Keratinocyte (primary cell): Measurements from ENCODE around the gene FAM120B. TPM values are rescaled to one million over a fixed set of nuclear protein-coding genes. Genes with fewer than 3 reads are reported as not detected.

Source experiments
- DNase-seq: peaks from one replicate; pipeline ENCODE4 v3.0.0-alpha.2; 2011; ENCODE audit warnings: low read depth, missing footprints, low spot score
- FAIRE-seq: peaks from 2 replicates; lab custom pipeline; 2011; peaks lifted over from hg19 to GRCh38; lab: Jason Lieb, UNC
- H2AFZ ChIP-seq: 2 replicates; pipeline ENCODE4 v1.6.0; 2012; ENCODE audit warnings: low read length, control low read depth, inconsistent platforms; ENCODE audit not compliant: control insufficient read depth
- H3K27ac ChIP-seq: 2 replicates; pipeline ENCODE4 v1.5.1; 2011; ENCODE audit warnings: low read length; ENCODE audit not compliant: control insufficient read depth, insufficient read depth
- H3K27me3 ChIP-seq: 3 replicates; pipeline ENCODE4 v1.6.0; 2011; ENCODE audit warnings: low read length; ENCODE audit not compliant: control insufficient read depth, insufficient read depth; ENCODE audit errors: extremely low read depth
- H3K36me3 ChIP-seq, 2 experiments: 2 replicates in 1 of 2; 3 replicates in 1 of 2; pipeline ENCODE4 v1.5.1; 2011; ENCODE audit warnings: low read length in 2 of 2, mild to moderate bottlenecking in 1 of 2; ENCODE audit not compliant: control insufficient read depth in 2 of 2, insufficient read depth in 2 of 2; ENCODE audit errors: extremely low read depth in 1 of 2
- H3K4me1 ChIP-seq: 3 replicates; pipeline ENCODE4 v1.5.1; 2011; ENCODE audit warnings: low read length; ENCODE audit not compliant: control insufficient read depth, insufficient read depth; ENCODE audit errors: extremely low read depth
- H3K4me2 ChIP-seq: 3 replicates; pipeline ENCODE4 v1.6.0; 2011; ENCODE audit warnings: low read depth, low read length; ENCODE audit not compliant: control insufficient read depth, insufficient read depth; ENCODE audit errors: extremely low read depth
- H3K4me3 ChIP-seq, 3 experiments: fragments of 200-600 bp in 1 of 3; sonication (generic) in 1 of 3; 2 replicates in 2 of 3; 3 replicates in 1 of 3; pipeline ENCODE4 v1.5.1; 2011 to 2016; ENCODE audit warnings: low read length in 3 of 3, mild to moderate bottlenecking in 3 of 3, control low read depth in 2 of 3, inconsistent platforms in 1 of 3, low read depth in 1 of 3, mixed read lengths in 1 of 3, mixed run types in 1 of 3, moderate library complexity in 1 of 3; ENCODE audit not compliant: control insufficient read depth in 2 of 3, insufficient read depth in 2 of 3; ENCODE audit errors: extremely low read depth in 1 of 3
- H3K79me2 ChIP-seq: 2 replicates; pipeline ENCODE4 v1.6.0; 2012; ENCODE audit warnings: low read length; ENCODE audit not compliant: control insufficient read depth, insufficient read depth
- H3K9ac ChIP-seq: 3 replicates; pipeline ENCODE4 v1.6.0; 2011; ENCODE audit warnings: low read length; ENCODE audit not compliant: control insufficient read depth, insufficient read depth; ENCODE audit errors: extremely low read depth
- H3K9me1 ChIP-seq: 3 replicates; pipeline ENCODE4 v1.6.0; 2011; ENCODE audit warnings: low read length; ENCODE audit not compliant: control insufficient read depth, insufficient read depth; ENCODE audit errors: extremely low read depth
- H3K9me3 ChIP-seq: 2 replicates; pipeline ENCODE4 v1.5.1; 2012; ENCODE audit warnings: low read depth, low read length; ENCODE audit not compliant: control insufficient read depth
- H4K20me1 ChIP-seq: 3 replicates; pipeline ENCODE4 v1.6.0; 2011; ENCODE audit warnings: low read length; ENCODE audit not compliant: control insufficient read depth, insufficient read depth; ENCODE audit errors: extremely low read depth
- EZH2 ChIP-seq: IDR thresholded peaks from one replicate; pipeline ENCODE4 v1.6.1; 2012; ENCODE audit warnings: inconsistent platforms, mild to moderate bottlenecking, low read length, moderate library complexity
- dilution Hi-C: fragments of 300-500 bp; cut with MboI; formaldehyde crosslinking; loops from one replicate; pipeline ENCODE4 v1.7.0; 2020; ENCODE audit warnings: low sequenced_read_pairs; ENCODE audit not compliant: extremely low pct_ligation_motif_present
- polyA plus RNA-seq, 5 experiments: library from polyadenylated mRNA; depleted of rRNA in 3 of 5; stranded (reverse) in 3 of 5; stranded (forward) in 1 of 5; unstranded in 1 of 5; fragments of >200 nt; gene quantifications; 1 replicate in 1 of 5; 2 replicates in 3 of 5; 3 replicates in 1 of 5; pipeline versions ENCODE4 v1.2.1 to v1.2.3, GENCODE V29; 2011 to 2012; ENCODE audit warnings: missing spikeins in 2 of 5, low read depth in 1 of 5, low replicate concordance in 1 of 5
- TF ChIP-seq, protein P1 (sequence below), 3 experiments: IDR thresholded peaks in 1 of 3; conservative IDR thresholded peaks in 1 of 3; optimal IDR thresholded peaks in 1 of 3; 2 replicates in 2 of 3; 3 replicates in 1 of 3; pipeline versions ENCODE3 to v1.5.1; 2011; ENCODE audit warnings: low read length in 3 of 3, mild to moderate bottlenecking in 3 of 3, moderate library complexity in 2 of 3, control low read depth in 1 of 3, inconsistent platforms in 1 of 3; ENCODE audit not compliant: insufficient read depth in 2 of 3; ENCODE audit errors: extremely low read depth in 1 of 3

Gene FAM120B
- polyA plus RNA-seq, 1 donor (not counting 4 experiments of a cell fraction or from before 2014, with no cell fraction given), result 17.4 TPM

DNA sequence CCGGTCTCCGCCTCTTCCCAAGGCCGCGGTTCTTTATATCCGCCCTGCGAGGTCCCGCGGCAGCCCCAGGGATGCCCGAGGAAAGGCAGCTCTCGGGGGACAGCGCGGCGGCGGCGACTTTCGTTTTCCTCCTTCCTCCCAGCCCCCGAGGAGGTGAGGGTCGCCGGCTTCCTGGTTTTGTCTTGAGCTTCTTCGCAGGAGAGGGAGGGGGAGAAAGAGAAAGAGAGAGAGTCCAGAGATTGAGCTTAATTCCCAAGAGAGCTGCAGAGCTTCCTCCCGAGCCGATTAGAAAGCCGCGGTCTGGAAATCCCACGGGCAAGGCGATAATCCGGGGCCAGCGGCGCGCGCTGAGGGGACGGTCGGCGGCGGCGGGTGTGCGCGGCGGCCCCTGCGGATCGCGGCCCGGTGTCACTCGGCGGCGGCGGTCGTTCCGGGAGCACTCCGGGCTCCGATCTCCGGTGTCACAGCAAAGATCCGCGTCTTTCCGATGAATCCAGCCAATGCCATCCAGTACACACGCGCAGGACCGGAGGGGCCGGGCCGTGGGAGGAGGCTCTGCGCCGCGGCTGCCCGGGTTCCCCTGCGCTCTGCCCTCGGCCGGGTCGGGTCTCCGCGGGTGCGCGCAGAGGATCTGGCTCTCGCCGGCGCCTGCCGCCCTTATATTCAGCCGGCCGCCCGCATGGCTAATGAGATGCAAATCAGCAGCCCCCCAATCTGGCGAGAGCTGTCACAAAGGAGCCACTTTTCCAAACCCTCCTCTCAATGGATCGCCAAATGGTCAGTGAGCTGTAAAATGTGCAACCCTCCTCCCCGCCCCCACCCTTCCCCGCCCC, 16.0 kb upstream of the FAM120B start, which contains the start of gene DLL1:
Gene DLL1, minus strand, starts transcription at position 783 of the 833 bp plus-strand sequence. CDS start 939 bp downstream, outside the sequence.
- peaks cover 43% of the 10 kb centered on the region for H3K4me1 ChIP-seq
- H3K9ac ChIP-seq, result peak within 1 kb of the TSS; percentile 79
- H3K9me3 ChIP-seq, result no peaks in the 10 kb centered on the region
- peak within 1 kb of the TSS; percentile 52 for H3K27ac ChIP-seq
- TF ChIP-seq EZH2, result no peak
- TF ChIP-seq, protein P1, sequence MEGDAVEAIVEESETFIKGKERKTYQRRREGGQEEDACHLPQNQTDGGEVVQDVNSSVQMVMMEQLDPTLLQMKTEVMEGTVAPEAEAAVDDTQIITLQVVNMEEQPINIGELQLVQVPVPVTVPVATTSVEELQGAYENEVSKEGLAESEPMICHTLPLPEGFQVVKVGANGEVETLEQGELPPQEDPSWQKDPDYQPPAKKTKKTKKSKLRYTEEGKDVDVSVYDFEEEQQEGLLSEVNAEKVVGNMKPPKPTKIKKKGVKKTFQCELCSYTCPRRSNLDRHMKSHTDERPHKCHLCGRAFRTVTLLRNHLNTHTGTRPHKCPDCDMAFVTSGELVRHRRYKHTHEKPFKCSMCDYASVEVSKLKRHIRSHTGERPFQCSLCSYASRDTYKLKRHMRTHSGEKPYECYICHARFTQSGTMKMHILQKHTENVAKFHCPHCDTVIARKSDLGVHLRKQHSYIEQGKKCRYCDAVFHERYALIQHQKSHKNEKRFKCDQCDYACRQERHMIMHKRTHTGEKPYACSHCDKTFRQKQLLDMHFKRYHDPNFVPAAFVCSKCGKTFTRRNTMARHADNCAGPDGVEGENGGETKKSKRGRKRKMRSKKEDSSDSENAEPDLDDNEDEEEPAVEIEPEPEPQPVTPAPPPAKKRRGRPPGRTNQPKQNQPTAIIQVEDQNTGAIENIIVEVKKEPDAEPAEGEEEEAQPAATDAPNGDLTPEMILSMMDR (optimal IDR thresholded peaks at IDR 0.05 in 1 of 3, IDR thresholded peaks at IDR 0.05 in 1 of 3, conservative IDR thresholded peaks at IDR 0.05 in 1 of 3; ENCODE audit: extremely low read depth in 1 of 3, insufficient read depth in 2 of 3, low read length in 3 of 3), result no peak
- H3K4me2 ChIP-seq, result peak within 1 kb of the TSS; percentile 75
- H2AFZ ChIP-seq, result peak within 1 kb of the TSS; percentile 43
- dilution Hi-C loops, result no loop called here
- FAIRE-seq, result no peak
- H3K79me2 ChIP-seq, result peaks cover 39% of the 10 kb centered on the region
- DNase-seq, result no peak
- peaks cover 10 to 15% of the 10 kb centered on the region in 2 experiments for H3K36me3 ChIP-seq
- peak within 1 kb of the TSS; percentile 72 to 92 (median 81) for H3K4me3 ChIP-seq
- no peaks in the 10 kb centered on the region for H3K9me1 ChIP-seq
- peaks cover 8% of the 10 kb centered on the region for H4K20me1 ChIP-seq
- H3K27me3 ChIP-seq, result no peaks in the 10 kb centered on the region

DNA sequence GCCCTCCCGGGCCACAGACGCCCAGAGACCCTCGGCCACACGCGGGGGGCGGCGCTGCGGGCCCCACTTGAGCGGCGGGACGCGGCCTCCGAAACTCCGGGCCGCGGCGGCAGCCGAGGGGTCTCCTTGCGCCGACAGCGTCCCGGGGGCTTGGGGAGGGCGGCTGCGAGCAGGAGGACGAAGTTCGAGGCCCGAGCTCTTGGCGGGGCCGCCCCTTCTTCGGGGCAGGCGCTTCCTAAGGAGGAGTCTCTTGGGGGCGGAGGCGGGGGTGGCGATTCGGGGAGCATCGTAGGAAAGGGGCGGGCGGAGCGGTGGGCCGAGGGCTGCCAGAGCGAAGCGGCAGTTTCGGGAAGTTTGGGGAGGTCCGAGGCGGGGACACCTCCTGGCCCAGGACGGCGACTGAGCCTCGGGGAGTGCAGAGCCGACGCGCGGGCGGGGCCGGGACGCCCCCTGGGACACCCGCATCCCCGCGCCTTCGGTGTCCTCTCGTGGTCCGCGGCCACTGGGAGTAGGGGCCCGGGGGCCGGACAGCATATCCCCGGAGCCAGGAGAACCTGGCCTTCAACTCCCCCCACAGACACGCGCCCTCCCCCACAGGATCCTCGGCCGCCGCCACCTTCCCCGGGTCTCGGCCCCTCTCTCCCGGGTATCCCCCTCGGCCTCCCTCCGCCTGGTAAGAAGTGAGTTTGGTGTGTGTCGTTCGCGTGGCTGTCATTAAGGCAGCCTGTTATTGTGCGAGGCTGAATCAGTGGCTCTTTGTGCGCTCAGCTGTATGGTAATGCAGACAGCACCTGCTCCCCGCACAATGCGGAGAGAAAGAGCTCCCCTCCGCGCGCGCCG, 15.1 kb upstream of the FAM120B start:
- peaks cover 41% of the 10 kb centered on the region for H3K4me1 ChIP-seq
- FAIRE-seq (peak; percentile 52), DNase-seq (no peak)
- dilution Hi-C loops, result no loop called here
- peak overlapping the region; percentile 75 for H3K4me2 ChIP-seq
- peak overlapping the region; percentile 58 for H3K9ac ChIP-seq
- peaks cover 8% of the 10 kb centered on the region for H4K20me1 ChIP-seq
- H2AFZ ChIP-seq, result peak overlapping the region; percentile 43
- H3K79me2 ChIP-seq, result peaks cover 36% of the 10 kb centered on the region
- peak overlapping the region; percentile 36 for H3K27ac ChIP-seq
- no peaks in the 10 kb centered on the region for H3K9me1 ChIP-seq
- H3K9me3 ChIP-seq, result no peaks in the 10 kb centered on the region
- H3K36me3 ChIP-seq, result peaks cover 6 to 15% of the 10 kb centered on the region in 2 experiments
- H3K4me3 ChIP-seq, result peak overlapping the region; percentile 56 to 72 (median 68)
- no peak for TF ChIP-seq EZH2
- TF ChIP-seq, protein P1 (optimal IDR thresholded peaks at IDR 0.05 in 1 of 3, IDR thresholded peaks at IDR 0.05 in 1 of 3, conservative IDR thresholded peaks at IDR 0.05 in 1 of 3; ENCODE audit: extremely low read depth in 1 of 3, insufficient read depth in 2 of 3, low read length in 3 of 3), result no peak
- H3K27me3 ChIP-seq, result no peaks in the 10 kb centered on the region
